HepG2 (cell line): ENCODE measurements around the gene SHISA9. TPM values are rescaled to one million over a fixed set of nuclear protein-coding genes. Genes with fewer than 3 reads are reported as not detected.

Experiments used
- ATAC-seq: fragments of 200-7000 bp; cut with Tn5 transposase; 3 replicates; pipeline ENCODE4 v1.9.1; 2020; ENCODE audit warnings: mild to moderate bottlenecking, moderate library complexity
- BruUV-seq: library from RNA; stranded (reverse); fragments of 400-500 nt; replicated peaks from 2 replicates; lab custom pipeline; 2021; lab: Mats Ljungman, UMichigan
- CTCF ChIA-PET: fragments of 300-600 bp; formaldehyde crosslinking; extraction: SDS; loops from one replicate; lab custom pipeline; 2021; ENCODE audit warnings: low total read pairs, inconsistent platforms, low intra/inter-chr PET ratio; lab: Yijun Ruan, JAX
- POLR2A ChIA-PET: fragments of 350-600 bp; sonication (Branson Sonifier 250); formaldehyde crosslinking; loops from one replicate; lab custom pipeline; 2020; ENCODE audit warnings: antibody characterized with exemption, inconsistent platforms; lab: Yijun Ruan, JAX
- DNase-seq: peaks from one replicate; pipeline ENCODE4 v3.0.0-alpha.2; 2015; ENCODE audit warnings: low spot score
- FAIRE-seq: peaks from 3 replicates; lab custom pipeline; 2011; peaks lifted over from hg19 to GRCh38; lab: Jason Lieb, UNC
- H2AFZ ChIP-seq: one replicate; pipeline ENCODE4 v1.6.1; 2011; ENCODE audit warnings: low read length, inconsistent platforms
- H3K27ac ChIP-seq: fragments of 300-600 bp; 3 replicates; pipeline ENCODE4 v1.8.0; 2011; ENCODE audit warnings: mixed run types, mild to moderate bottlenecking, mixed read lengths, low read length, inconsistent platforms; ENCODE audit not compliant: insufficient read depth; ENCODE audit errors: extremely low read length
- H3K27me3 ChIP-seq, 2 experiments: fragments of 200-600 bp in 1 of 2; 2 replicates in 1 of 2; 3 replicates in 1 of 2; pipeline versions ENCODE4 v1.6.0 to v1.8.0; 2011; ENCODE audit warnings: low read length in 2 of 2, mild to moderate bottlenecking in 2 of 2, moderate library complexity in 2 of 2, inconsistent platforms in 1 of 2; ENCODE audit not compliant: insufficient read depth in 2 of 2, control insufficient read depth in 1 of 2
- H3K36me3 ChIP-seq, 2 experiments: fragments of 200-600 bp in 1 of 2; replicated peaks in 1 of 2; 2 replicates in 1 of 2; 3 replicates in 1 of 2; pipeline versions ENCODE4 v1.5.1 to v1.8.0; 2011; ENCODE audit warnings: low read length in 2 of 2, inconsistent platforms in 1 of 2; ENCODE audit not compliant: insufficient read depth in 2 of 2, control insufficient read depth in 1 of 2
- H3K4me1 ChIP-seq: 2 replicates; pipeline ENCODE4 v1.5.1; 2012; ENCODE audit warnings: low read length, inconsistent platforms; ENCODE audit not compliant: insufficient read depth
- H3K4me2 ChIP-seq: 2 replicates; pipeline ENCODE4 v1.6.0; 2011; ENCODE audit warnings: low read depth, low read length, inconsistent platforms
- H3K4me3 ChIP-seq, 3 experiments: fragments of 200-600 bp in 1 of 3; sonication (generic), shearing (Covaris generic) in 1 of 3; replicated peaks in 1 of 3; 2 replicates each; pipeline ENCODE4 v1.5.1; 2011 to 2016; ENCODE audit warnings: low read length in 3 of 3, inconsistent platforms in 2 of 3, low read depth in 2 of 3, mild to moderate bottlenecking in 2 of 3, control low read depth in 1 of 3, mixed read lengths in 1 of 3; ENCODE audit not compliant: insufficient read depth in 1 of 3
- H3K79me2 ChIP-seq: one replicate; pipeline ENCODE4 v1.6.1; 2011; ENCODE audit warnings: low read length, inconsistent platforms; ENCODE audit not compliant: insufficient read depth
- H3K9ac ChIP-seq: 2 replicates; pipeline ENCODE4 v1.6.0; 2011; ENCODE audit warnings: mild to moderate bottlenecking, low read depth, low read length, inconsistent platforms; ENCODE audit not compliant: insufficient read depth
- H3K9me3 ChIP-seq: 2 replicates; pipeline ENCODE4 v1.5.1; 2012; ENCODE audit warnings: mild to moderate bottlenecking, low read length
- H4K20me1 ChIP-seq: 2 replicates; pipeline ENCODE4 v1.6.0; 2011; ENCODE audit warnings: inconsistent platforms, mild to moderate bottlenecking, low read length, moderate library complexity; ENCODE audit not compliant: insufficient read depth
- GATA4 ChIP-seq: sonication (generic); IDR thresholded peaks from 2 replicates; pipeline ENCODE4 v1.6.1; 2016; ENCODE audit warnings: antibody characterized with exemption, low read depth, borderline replicate concordance
- GLI4 ChIP-seq: sonication (generic); formaldehyde crosslinking; IDR thresholded peaks from 2 replicates; pipeline ENCODE4 v1.5.1; 2020; ENCODE audit warnings: missing genetic modification reagents, mild to moderate bottlenecking, moderate library complexity, borderline replicate concordance
- MTA1 ChIP-seq: sonication (generic); formaldehyde crosslinking; IDR thresholded peaks from 2 replicates; pipeline ENCODE4 v1.4.0; 2020; ENCODE audit warnings: missing genetic modification reagents, mild to moderate bottlenecking, borderline replicate concordance
- NFYC ChIP-seq: IDR thresholded peaks from 2 replicates; pipeline ENCODE4 v1.6.1; 2016; ENCODE audit warnings: missing genetic modification reagents, missing compliant biosample characterization
- NR1H2 ChIP-seq: sonication (generic); formaldehyde crosslinking; IDR thresholded peaks from 2 replicates; pipeline ENCODE4 v1.8.1; 2022; ENCODE audit warnings: low read depth, missing genetic modification reagents, borderline replicate concordance
- RELA ChIP-seq: sonication (generic); formaldehyde crosslinking; IDR thresholded peaks from 2 replicates; pipeline ENCODE4 v1.4.0; 2020; ENCODE audit warnings: missing genetic modification reagents
- TAF15 ChIP-seq: fragments of 200-400 bp; formaldehyde crosslinking; IDR thresholded peaks from one replicate; pipeline ENCODE4 v1.6.1; 2018; ENCODE audit warnings: mild to moderate bottlenecking, low read depth, low read length; ENCODE audit not compliant: poor library complexity, severe bottlenecking
- TMF1 ChIP-seq: sonication (generic); formaldehyde crosslinking; IDR thresholded peaks from 2 replicates; pipeline ENCODE4 v1.8.1; 2022; ENCODE audit warnings: low read depth, missing genetic modification reagents
- ZNF33B ChIP-seq: sonication (generic); formaldehyde crosslinking; IDR thresholded peaks from 2 replicates; pipeline ENCODE4 v1.5.1; 2020; ENCODE audit warnings: mild to moderate bottlenecking, missing genetic modification reagents
- WGBS: methylation state at CpG from one replicate; pipeline ENCODE4 v1.1.6; 2017; ENCODE audit warnings: low lambda C conversion rate; 5-methylcytosine and 5-hydroxymethylcytosine counted together
- in situ Hi-C: cut with HindIII; loops from 2 replicates; pipeline ENCODE4 v1.10.0; 2017; ENCODE audit warnings: low pct_unique_long_range_greater_than_20kb; ENCODE audit not compliant: extremely low pct_ligation_motif_present
- intact Hi-C: fragments of 100-400 bp; cut with micrococcal nuclease; formaldehyde crosslinking; loops from one replicate; pipeline ENCODE4 v1.10.0; 2022; ENCODE audit not compliant: unreplicated experiment
- polyA plus RNA-seq, 8 experiments: library from polyadenylated mRNA; depleted of rRNA in 3 of 8; stranded (reverse) in 7 of 8; unstranded in 1 of 8; fragments of >200 nt; fragmentation: Illumina TruSeq in 4 of 8; extraction: Trizol in 4 of 8; gene quantifications; 2 replicates each; pipeline versions ENCODE4 v1.2.1 to v1.2.3, GENCODE V29; 2011 to 2016; ENCODE audit warnings: low read depth in 4 of 8, missing spikeins in 1 of 8, mixed read lengths in 1 of 8; ENCODE audit not compliant: insufficient read depth in 1 of 8
- total RNA-seq, 5 experiments: library from RNA; depleted of rRNA; stranded (reverse); fragments of >200 nt; fragmentation: Illumina TruSeq; extraction: Trizol; gene quantifications; 2 replicates each; pipeline ENCODE4 v1.2.3, GENCODE V29; 2016; ENCODE audit warnings: low read depth in 1 of 5
- TF ChIP-seq, protein P1 (sequence below): sonication (generic); formaldehyde crosslinking; IDR thresholded peaks from 2 replicates; pipeline ENCODE4 v1.4.0; 2020; ENCODE audit warnings: missing genetic modification reagents; ENCODE audit errors: not compliant biosample characterization
- TF ChIP-seq, protein P2 (sequence below): sonication (generic); formaldehyde crosslinking; IDR thresholded peaks from 2 replicates; pipeline ENCODE4 v1.5.1; 2020; ENCODE audit warnings: missing genetic modification reagents, mild to moderate bottlenecking, borderline replicate concordance
- TF ChIP-seq, protein P3 (sequence below): sonication (generic); formaldehyde crosslinking; IDR thresholded peaks from 2 replicates; pipeline ENCODE4 v1.4.0; 2020; ENCODE audit warnings: missing genetic modification reagents
- TF ChIP-seq, protein P4 (sequence below): sonication (generic); formaldehyde crosslinking; conservative IDR thresholded peaks from 2 replicates; pipeline ENCODE4 v1.8.1; 2023; ENCODE audit warnings: missing genetic modification reagents

SHISA9 gene
- total and polyA plus RNA-seq, 2 of the 13 experiments (the other 11 are each of a cell fraction or from before 2014, with no cell fraction given), result 0.01 TPM; not detected in 1

DNA sequence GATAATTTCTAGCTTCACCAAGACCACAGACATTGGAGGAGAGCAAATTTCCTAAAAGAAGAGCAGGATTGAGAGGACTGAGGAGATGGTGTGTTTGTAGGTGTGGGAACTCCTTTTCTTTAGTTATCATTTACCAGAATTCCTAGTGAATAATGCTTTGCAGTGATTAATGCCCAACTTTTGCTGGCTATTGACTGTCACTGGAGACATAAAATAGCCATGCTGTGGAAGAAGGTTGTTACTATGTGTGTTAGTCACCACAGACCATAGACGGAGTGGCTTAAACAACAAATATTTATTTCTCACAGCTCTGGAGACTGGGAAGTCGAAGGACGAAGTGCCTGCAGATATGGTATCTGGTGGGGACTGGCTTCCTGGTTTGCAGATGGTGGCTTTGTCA is 179.1 kb downstream of the SHISA9 start (continued):
- TF ChIP-seq, protein P1, sequence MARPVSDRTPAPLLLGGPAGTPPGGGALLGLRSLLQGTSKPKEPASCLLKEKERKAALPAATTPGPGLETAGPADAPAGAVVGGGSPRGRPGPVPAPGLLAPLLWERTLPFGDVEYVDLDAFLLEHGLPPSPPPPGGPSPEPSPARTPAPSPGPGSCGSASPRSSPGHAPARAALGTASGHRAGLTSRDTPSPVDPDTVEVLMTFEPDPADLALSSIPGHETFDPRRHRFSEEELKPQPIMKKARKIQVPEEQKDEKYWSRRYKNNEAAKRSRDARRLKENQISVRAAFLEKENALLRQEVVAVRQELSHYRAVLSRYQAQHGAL (CRISPR knock-in tag), result no peak
- no peak for TF ChIP-seq RELA (CRISPR knock-in tag)

DNA sequence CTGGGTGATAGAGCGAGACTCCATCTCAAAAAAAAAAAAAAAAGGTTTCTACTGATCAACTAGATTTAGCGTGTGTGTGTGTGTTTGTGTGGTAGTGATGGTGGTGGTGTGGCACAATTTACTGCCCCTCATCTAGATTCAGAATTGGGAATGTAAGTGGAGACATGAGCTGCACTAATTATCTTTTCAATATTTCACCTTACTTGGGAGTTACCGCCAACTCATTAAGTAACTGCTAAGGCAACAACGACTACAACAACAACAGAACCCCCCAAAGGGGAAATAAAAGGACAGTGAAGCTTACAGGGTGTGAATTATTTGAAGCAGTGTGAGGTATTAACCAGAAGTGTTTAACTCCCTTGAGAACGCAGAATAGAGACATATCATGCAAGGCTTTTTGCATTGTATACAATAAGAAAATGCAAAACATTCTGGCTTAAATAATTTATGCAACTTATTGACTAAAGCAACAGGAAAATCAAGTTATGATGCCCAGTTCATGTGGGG is 180.5 kb downstream of the SHISA9 start:
- CTCF ChIA-PET, result no interaction called here

More for the DNA sequence above, 180.5 kb downstream of the SHISA9 start:
- Histone ChIP-seq H3K27ac (no peak overlapping the region), H3K9ac (no peak overlapping the region), H3K36me3 (no peaks in the 10 kb centered on the region), H3K79me2 (no peaks in the 10 kb centered on the region), H3K4me1 (peaks cover 13% of the 10 kb centered on the region), H2AFZ (no peak overlapping the region), H4K20me1 (no peaks in the 10 kb centered on the region), H3K9me3 (no peaks in the 10 kb centered on the region), H3K27me3 (no peaks in the 10 kb centered on the region), H3K4me2 (no peak overlapping the region), H3K4me3 (no peak overlapping the region)
- no peak for DNase-seq
- intact Hi-C loops (no loop called here), in situ Hi-C loops (no loop called here)
- ATAC-seq, result no peak
- FAIRE-seq, result no peak
- 69% methylated on average over 5 of the region's 5 CpGs for WGBS
- no TSS peak for BruUV-seq
- POLR2A ChIA-PET, result no interaction called here
- TF ChIP-seq GATA4, result no peak
- no peak for TF ChIP-seq NFYC (CRISPR knock-in tag)
- TF ChIP-seq, protein P2, sequence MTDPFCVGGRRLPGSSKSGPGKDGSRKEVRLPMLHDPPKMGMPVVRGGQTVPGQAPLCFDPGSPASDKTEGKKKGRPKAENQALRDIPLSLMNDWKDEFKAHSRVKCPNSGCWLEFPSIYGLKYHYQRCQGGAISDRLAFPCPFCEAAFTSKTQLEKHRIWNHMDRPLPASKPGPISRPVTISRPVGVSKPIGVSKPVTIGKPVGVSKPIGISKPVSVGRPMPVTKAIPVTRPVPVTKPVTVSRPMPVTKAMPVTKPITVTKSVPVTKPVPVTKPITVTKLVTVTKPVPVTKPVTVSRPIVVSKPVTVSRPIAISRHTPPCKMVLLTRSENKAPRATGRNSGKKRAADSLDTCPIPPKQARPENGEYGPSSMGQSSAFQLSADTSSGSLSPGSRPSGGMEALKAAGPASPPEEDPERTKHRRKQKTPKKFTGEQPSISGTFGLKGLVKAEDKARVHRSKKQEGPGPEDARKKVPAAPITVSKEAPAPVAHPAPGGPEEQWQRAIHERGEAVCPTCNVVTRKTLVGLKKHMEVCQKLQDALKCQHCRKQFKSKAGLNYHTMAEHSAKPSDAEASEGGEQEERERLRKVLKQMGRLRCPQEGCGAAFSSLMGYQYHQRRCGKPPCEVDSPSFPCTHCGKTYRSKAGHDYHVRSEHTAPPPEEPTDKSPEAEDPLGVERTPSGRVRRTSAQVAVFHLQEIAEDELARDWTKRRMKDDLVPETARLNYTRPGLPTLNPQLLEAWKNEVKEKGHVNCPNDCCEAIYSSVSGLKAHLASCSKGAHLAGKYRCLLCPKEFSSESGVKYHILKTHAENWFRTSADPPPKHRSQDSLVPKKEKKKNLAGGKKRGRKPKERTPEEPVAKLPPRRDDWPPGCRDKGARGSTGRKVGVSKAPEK (CRISPR knock-in tag), result no peak
- TF ChIP-seq, protein P3, sequence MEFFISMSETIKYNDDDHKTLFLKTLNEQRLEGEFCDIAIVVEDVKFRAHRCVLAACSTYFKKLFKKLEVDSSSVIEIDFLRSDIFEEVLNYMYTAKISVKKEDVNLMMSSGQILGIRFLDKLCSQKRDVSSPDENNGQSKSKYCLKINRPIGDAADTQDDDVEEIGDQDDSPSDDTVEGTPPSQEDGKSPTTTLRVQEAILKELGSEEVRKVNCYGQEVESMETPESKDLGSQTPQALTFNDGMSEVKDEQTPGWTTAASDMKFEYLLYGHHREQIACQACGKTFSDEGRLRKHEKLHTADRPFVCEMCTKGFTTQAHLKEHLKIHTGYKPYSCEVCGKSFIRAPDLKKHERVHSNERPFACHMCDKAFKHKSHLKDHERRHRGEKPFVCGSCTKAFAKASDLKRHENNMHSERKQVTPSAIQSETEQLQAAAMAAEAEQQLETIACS, result no peak
- TF ChIP-seq NR1H2 (CRISPR knock-in tag), result no peak
- TF ChIP-seq ZNF33B (CRISPR knock-in tag), result no peak
- no peak for TF ChIP-seq TAF15
- no peak for TF ChIP-seq TMF1 (CRISPR knock-in tag)
- TF ChIP-seq, protein P4, sequence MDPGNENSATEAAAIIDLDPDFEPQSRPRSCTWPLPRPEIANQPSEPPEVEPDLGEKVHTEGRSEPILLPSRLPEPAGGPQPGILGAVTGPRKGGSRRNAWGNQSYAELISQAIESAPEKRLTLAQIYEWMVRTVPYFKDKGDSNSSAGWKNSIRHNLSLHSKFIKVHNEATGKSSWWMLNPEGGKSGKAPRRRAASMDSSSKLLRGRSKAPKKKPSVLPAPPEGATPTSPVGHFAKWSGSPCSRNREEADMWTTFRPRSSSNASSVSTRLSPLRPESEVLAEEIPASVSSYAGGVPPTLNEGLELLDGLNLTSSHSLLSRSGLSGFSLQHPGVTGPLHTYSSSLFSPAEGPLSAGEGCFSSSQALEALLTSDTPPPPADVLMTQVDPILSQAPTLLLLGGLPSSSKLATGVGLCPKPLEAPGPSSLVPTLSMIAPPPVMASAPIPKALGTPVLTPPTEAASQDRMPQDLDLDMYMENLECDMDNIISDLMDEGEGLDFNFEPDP (CRISPR knock-in tag), result no peak
- no peak for TF ChIP-seq GLI4 (CRISPR knock-in tag)
- no peak for TF ChIP-seq MTA1 (CRISPR knock-in tag)
